ENCODE results near the gene UBE2B. TPM values are rescaled to one million over a fixed set of nuclear protein-coding genes. Genes with fewer than 3 reads are reported as not detected.
"Not testable (repeated sequence)": the region's sequence is repeated elsewhere in the genome, so short reads cannot be mapped to it uniquely, and the experiment has no call there.

The UBE2B gene
- total RNA-seq, 1 donor from 2014 or later = 24.7 TPM

GRCh38 chr5:134374232-134374631 lies 2.9 kb downstream of the UBE2B start:
- no peak for DNase-seq (ENCODE audit: low read depth)
- H3K27me3 ChIP-seq (ENCODE audit: control insufficient read depth, insufficient read depth, low read length) = no peaks in the 10 kb centered on the region
- H3K4me3 ChIP-seq (ENCODE audit: low read depth, low read length) = no peak overlapping the region
- no peak for TF ChIP-seq CTCF (IDR thresholded peaks at IDR 0.05; ENCODE audit: insufficient read depth, low read length, severe bottlenecking)
- FAIRE-seq = no peak
- H3K36me3 ChIP-seq (ENCODE audit: control insufficient read depth, insufficient read depth, low read length) = peaks cover 2% of the 10 kb centered on the region

- no peak for TF ChIP-seq CTCF (IDR thresholded peaks at IDR 0.05; ENCODE audit: insufficient read depth, low read length, severe bottlenecking)
- FAIRE-seq (no peak), DNase-seq (ENCODE audit: low read depth) (no peak)
- peaks cover 12% of the 10 kb centered on the region for H3K36me3 ChIP-seq (ENCODE audit: control insufficient read depth, insufficient read depth, low read length)
- H3K4me3 ChIP-seq (ENCODE audit: low read depth, low read length) = no peak overlapping the region
- no peaks in the 10 kb centered on the region for H3K27me3 ChIP-seq (ENCODE audit: control insufficient read depth, insufficient read depth, low read length)
Measured at GRCh38 chr5:134380346-134380745, 9.0 kb downstream of the UBE2B start.

GRCh38 chr5:134382204-134382603 lies 10.8 kb downstream of the UBE2B start:
- peaks cover 12% of the 10 kb centered on the region for H3K36me3 ChIP-seq (ENCODE audit: control insufficient read depth, insufficient read depth, low read length)

GRCh38 chr5:134383980-134384697 lies 12.8 kb downstream of the UBE2B start:
- H3K4me3 ChIP-seq (ENCODE audit: low read depth, low read length) = no peak overlapping the region
- no peak for TF ChIP-seq CTCF (IDR thresholded peaks at IDR 0.05; ENCODE audit: insufficient read depth, low read length, severe bottlenecking)
- no peak for FAIRE-seq
- H3K36me3 ChIP-seq (ENCODE audit: control insufficient read depth, insufficient read depth, low read length) = peaks cover 13% of the 10 kb centered on the region
- no peak for DNase-seq (ENCODE audit: low read depth)
- no peaks in the 10 kb centered on the region for H3K27me3 ChIP-seq (ENCODE audit: control insufficient read depth, insufficient read depth, low read length)

More at GRCh38 chr5:134382204-134382603, 10.8 kb downstream of the UBE2B start:
- DNase-seq (ENCODE audit: low read depth); FAIRE-seq; H3K27me3 ChIP-seq (ENCODE audit: control insufficient read depth, insufficient read depth, low read length); H3K4me3 ChIP-seq (ENCODE audit: low read depth, low read length): not testable (repeated sequence)

GRCh38 chr5:134387443-134387842 lies 16.1 kb downstream of the UBE2B start:
- no peak for DNase-seq (ENCODE audit: low read depth)
- H3K36me3 ChIP-seq (ENCODE audit: control insufficient read depth, insufficient read depth, low read length) = peaks cover 13% of the 10 kb centered on the region
- no peak for TF ChIP-seq CTCF (IDR thresholded peaks at IDR 0.05; ENCODE audit: insufficient read depth, low read length, severe bottlenecking)
- no peaks in the 10 kb centered on the region for H3K27me3 ChIP-seq (ENCODE audit: control insufficient read depth, insufficient read depth, low read length)
- no peak for FAIRE-seq
- no peak overlapping the region for H3K4me3 ChIP-seq (ENCODE audit: low read depth, low read length)

- Histone ChIP-seq H3K4me3 (ENCODE audit: low read depth, low read length) (no peak overlapping the region), H3K36me3 (ENCODE audit: control insufficient read depth, insufficient read depth, low read length) (peaks cover 11% of the 10 kb centered on the region), H3K27me3 (ENCODE audit: control insufficient read depth, insufficient read depth, low read length) (no peaks in the 10 kb centered on the region)
- no peak for TF ChIP-seq CTCF (IDR thresholded peaks at IDR 0.05; ENCODE audit: insufficient read depth, low read length, severe bottlenecking)
- FAIRE-seq (no peak), DNase-seq (ENCODE audit: low read depth) (no peak)
Measured at GRCh38 chr5:134392301-134392700, 20.9 kb downstream of the UBE2B start.
